ENCODE data around the gene MRPS18B.

GRCh38 chr6:30613251-30614043 lies 4.2 kb upstream of the MRPS18B start:
- TF ChIP-seq CTCF (conservative IDR thresholded peaks at IDR 0.05; ENCODE audit: low read depth, low read length) (no peak), EZH2 (IDR thresholded peaks at IDR 0.05; ENCODE audit: borderline replicate concordance, low read depth, low read length, poor library complexity, severe bottlenecking) (no peak)

All from A673 (cell line).